ENCODE data around the gene BBS9.

GRCh38 chr7:33220231-33220630, 90.9 kb downstream of the BBS9 start:
- TF ChIP-seq CTCF (IDR thresholded peaks at IDR 0.05), result no peak
- no peak for TF ChIP-seq ZFX (IDR thresholded peaks at IDR 0.05; ENCODE audit: borderline replicate concordance)
